ENCODE data around the gene ABCC4. TPM values are rescaled to one million over a fixed set of nuclear protein-coding genes. Genes with fewer than 3 reads are reported as not detected.

The ABCC4 gene
- total RNA-seq, 1 experiment from 2014 or later, result 17.0 TPM

- Histone ChIP-seq H3K79me2 (ENCODE audit: low read depth) (no peaks in the 10 kb centered on the region), H2AFZ (no peak overlapping the region), H3K9me3 (ENCODE audit: insufficient read depth, low read depth) (no peaks in the 10 kb centered on the region), H3F3A (ENCODE audit: insufficient read depth, low read depth) (no peaks in the 10 kb centered on the region), H3K9me2 (ENCODE audit: insufficient read depth) (no peaks in the 10 kb centered on the region), H3K27me3 (ENCODE audit: insufficient read depth, low read depth) (no peaks in the 10 kb centered on the region), H3K27ac (no peak overlapping the region), H3K4me3 (no peak overlapping the region), H4K20me1 (ENCODE audit: insufficient read depth) (no peaks in the 10 kb centered on the region), H3K4me1 (replicated peaks; ENCODE audit: insufficient read depth) (no peaks in the 10 kb centered on the region), H3K36me3 (ENCODE audit: low read depth) (no peaks in the 10 kb centered on the region), H3K4me2 (no peak overlapping the region)
- intact Hi-C loops (cut with micrococcal nuclease; ENCODE audit: unreplicated experiment), result loop anchor here (5.0 kb wide), 1 partner anchor 537 kb away; no protein-coding TSS in a partner anchor
- no TSS peak for BruUV-seq (replicated peaks)
- no peak for TF ChIP-seq CTCF (conservative IDR thresholded peaks at IDR 0.05)
- TF ChIP-seq EZH2 (IDR thresholded peaks at IDR 0.05; ENCODE audit: low read depth), result no peak
- ChIA-PET CTCF (no interaction called here), POLR2A (ENCODE audit: unreplicated experiment) (no interaction called here)
- DNase-seq, result no peak
Observed at GRCh38 chr13:95159458-95159857, 141.8 kb downstream of the ABCC4 start.

- no TSS peak for BruUV-seq (replicated peaks)
- Histone ChIP-seq H3K36me3 (ENCODE audit: low read depth) (no peaks in the 10 kb centered on the region), H3F3A (ENCODE audit: insufficient read depth, low read depth) (no peaks in the 10 kb centered on the region), H3K9me3 (ENCODE audit: insufficient read depth, low read depth) (no peaks in the 10 kb centered on the region), H3K9me2 (ENCODE audit: insufficient read depth) (no peaks in the 10 kb centered on the region), H2AFZ (no peak overlapping the region), H3K27me3 (ENCODE audit: insufficient read depth, low read depth) (no peaks in the 10 kb centered on the region), H3K4me3 (no peak overlapping the region), H4K20me1 (ENCODE audit: insufficient read depth) (no peaks in the 10 kb centered on the region), H3K4me1 (replicated peaks; ENCODE audit: insufficient read depth) (no peaks in the 10 kb centered on the region), H3K79me2 (ENCODE audit: low read depth) (no peaks in the 10 kb centered on the region), H3K4me2 (no peak overlapping the region), H3K27ac (no peak overlapping the region)
- peak; percentile 62 for TF ChIP-seq CTCF (conservative IDR thresholded peaks at IDR 0.05)
- no peak for TF ChIP-seq EZH2 (IDR thresholded peaks at IDR 0.05; ENCODE audit: low read depth)
- ChIA-PET CTCF (interaction anchor here (0.7 kb wide), 1 partner anchor 472 kb away, joined by 3 read pairs; no protein-coding TSS in a partner anchor), POLR2A (ENCODE audit: unreplicated experiment) (interaction anchor here (0.6 kb wide), 1 partner anchor 70 kb away, joined by 6 read pairs; no protein-coding TSS in a partner anchor)
- no peak for DNase-seq
- intact Hi-C loops (cut with micrococcal nuclease; ENCODE audit: unreplicated experiment), result loop anchor here (5.0 kb wide), 1 partner anchor 534 kb away; no protein-coding TSS in a partner anchor
Observed at GRCh38 chr13:95156208-95156607, 145.0 kb downstream of the ABCC4 start.

GRCh38 chr13:95155504-95155903 lies 145.7 kb downstream of the ABCC4 start:
- Histone ChIP-seq H3K27ac (no peak overlapping the region), H3K4me1 (replicated peaks; ENCODE audit: insufficient read depth) (no peaks in the 10 kb centered on the region), H3K9me2 (ENCODE audit: insufficient read depth) (no peaks in the 10 kb centered on the region), H3K9me3 (ENCODE audit: insufficient read depth, low read depth) (no peaks in the 10 kb centered on the region), H4K20me1 (ENCODE audit: insufficient read depth) (no peaks in the 10 kb centered on the region), H3F3A (ENCODE audit: insufficient read depth, low read depth) (no peaks in the 10 kb centered on the region), H3K36me3 (ENCODE audit: low read depth) (no peaks in the 10 kb centered on the region), H3K27me3 (ENCODE audit: insufficient read depth, low read depth) (no peaks in the 10 kb centered on the region), H2AFZ (no peak overlapping the region), H3K4me2 (no peak overlapping the region), H3K4me3 (no peak overlapping the region), H3K79me2 (ENCODE audit: low read depth) (no peaks in the 10 kb centered on the region)
- no TSS peak for BruUV-seq (replicated peaks)
- POLR2A ChIA-PET (ENCODE audit: unreplicated experiment), result interaction anchor here (0.6 kb wide), 1 partner anchor 71 kb away, joined by 6 read pairs; no protein-coding TSS in a partner anchor
- CTCF ChIA-PET, result interaction anchor here (0.7 kb wide), 1 partner anchor 472 kb away, joined by 3 read pairs; no protein-coding TSS in a partner anchor
- intact Hi-C loops (cut with micrococcal nuclease; ENCODE audit: unreplicated experiment), result loop anchor here (5.0 kb wide), 1 partner anchor 533 kb away; no protein-coding TSS in a partner anchor
- TF ChIP-seq CTCF (conservative IDR thresholded peaks at IDR 0.05) (no peak), EZH2 (IDR thresholded peaks at IDR 0.05; ENCODE audit: low read depth) (no peak)
- no peak for DNase-seq

Measured in PC-9 (cell line).